IPS-18c (cell line): Measurements from ENCODE around the gene EREG.
"Not testable (repeated sequence)": the region's sequence is repeated elsewhere in the genome, so short reads cannot be mapped to it uniquely, and the experiment has no call there.

Experiments used
- H3K4me3 ChIP-seq: 2 replicates; pipeline ENCODE4 v1.7.0; 2013; ENCODE audit warnings: low read depth, mild to moderate bottlenecking, low read length, moderate library complexity; ENCODE audit not compliant: insufficient read depth
- H3K9me3 ChIP-seq: one replicate; pipeline ENCODE4 v1.6.1; 2013; ENCODE audit warnings: mild to moderate bottlenecking, low read length, moderate library complexity; ENCODE audit not compliant: control insufficient read depth, insufficient read depth

EREG gene

GRCh38 chr4:74335341-74336021 is 29.5 kb upstream of the EREG start:
- Histone ChIP-seq H3K9me3 (no peaks in the 10 kb centered on the region), H3K4me3 (no peak overlapping the region)

DNA sequence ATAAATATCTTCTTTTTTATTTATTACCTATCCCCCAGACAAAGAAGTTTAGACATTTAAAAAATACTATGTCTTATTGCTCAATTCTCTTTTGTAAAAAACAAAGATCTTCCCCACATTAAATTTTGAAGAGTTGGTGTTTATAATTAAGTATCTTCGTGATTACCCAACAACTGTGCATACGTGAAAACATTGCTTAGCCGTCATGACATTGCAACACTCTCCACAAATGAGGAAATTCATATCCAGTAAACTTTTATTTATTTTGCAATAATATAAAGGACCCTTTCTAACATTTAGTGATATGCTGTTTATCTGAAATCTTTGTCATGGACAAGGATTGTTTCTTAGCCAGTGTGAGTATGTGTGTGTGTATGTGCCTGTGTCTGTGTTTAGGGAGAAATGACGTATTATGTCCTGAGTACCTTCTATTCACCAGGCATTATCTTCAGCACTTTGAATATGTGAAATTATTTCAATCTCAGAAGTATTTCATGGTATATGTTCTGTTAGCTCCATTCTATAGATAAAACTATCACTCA is 26.1 kb upstream of the EREG start:
- H3K9me3 ChIP-seq = peaks cover 2% of the 10 kb centered on the region
- H3K4me3 ChIP-seq = no peak overlapping the region

- Histone ChIP-seq H3K9me3 (peaks cover 8% of the 10 kb centered on the region), H3K4me3 (no peak overlapping the region)
Measured at GRCh38 chr4:74339501-74339900, 25.4 kb upstream of the EREG start.

DNA sequence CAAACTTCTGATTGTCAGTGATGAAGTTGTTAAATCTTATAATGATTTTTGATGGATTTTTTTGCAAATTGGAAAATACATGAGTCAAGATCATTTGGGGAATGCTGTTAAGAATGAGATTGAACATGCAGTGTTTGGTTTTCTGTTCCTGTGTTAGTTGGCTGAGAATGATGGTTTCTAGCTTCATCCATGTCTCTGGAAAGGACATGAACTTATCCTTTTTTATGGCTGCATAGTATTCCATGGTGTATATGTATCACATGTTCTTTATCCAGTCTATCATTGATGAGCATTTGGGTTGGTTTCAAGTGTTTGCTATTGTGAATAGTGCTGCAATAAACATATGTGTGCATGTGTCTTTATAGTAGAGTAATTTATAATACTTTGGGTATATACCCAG is 24.5 kb upstream of the EREG start:
- H3K9me3 ChIP-seq, H3K4me3 ChIP-seq: not testable (repeated sequence)

- Histone ChIP-seq H3K9me3 (peaks cover 8% of the 10 kb centered on the region), H3K4me3 (no peak overlapping the region)
Measured at GRCh38 chr4:74344031-74344430, 20.9 kb upstream of the EREG start.

DNA sequence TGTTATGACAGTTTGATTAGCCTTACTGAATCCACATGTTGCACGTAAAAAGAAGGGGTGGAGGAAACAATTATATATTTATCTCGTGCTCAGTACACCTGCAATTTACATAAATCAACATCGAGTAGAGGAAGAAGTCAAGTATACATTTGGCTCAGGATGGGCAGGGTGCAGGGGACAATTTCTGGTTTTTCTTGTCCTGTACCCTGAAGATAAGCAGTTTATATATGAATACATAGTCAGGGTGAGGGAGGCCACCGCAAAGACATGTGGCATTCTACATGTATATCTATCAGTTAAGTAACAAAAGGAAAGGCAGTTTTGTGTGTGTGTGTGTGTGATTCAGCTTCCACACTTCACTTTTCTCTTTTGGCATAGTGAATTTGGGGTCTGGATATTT is 11.1 kb upstream of the EREG start:
- Histone ChIP-seq H3K4me3 (no peak overlapping the region), H3K9me3 (no peaks in the 10 kb centered on the region)

DNA sequence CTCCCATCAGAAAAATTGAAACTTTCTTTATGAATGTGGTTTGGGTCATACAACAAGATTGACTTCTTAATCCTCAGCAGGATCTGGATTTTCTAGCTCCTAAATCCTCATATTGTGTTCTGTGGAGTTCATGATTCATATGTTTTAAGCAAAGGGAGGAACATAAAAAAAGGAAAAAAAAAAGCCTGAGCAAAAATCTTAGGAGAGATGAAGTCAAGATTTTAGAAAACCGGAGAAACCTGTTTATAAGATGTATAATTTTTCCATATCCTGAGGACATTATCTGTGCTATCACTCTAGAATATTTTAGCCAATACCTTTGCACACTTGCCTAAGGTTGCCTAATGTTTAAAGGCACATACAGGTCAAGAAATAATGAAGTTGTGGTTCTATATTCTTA is 7.0 kb upstream of the EREG start:
- H3K4me3 ChIP-seq = no peak overlapping the region
- H3K9me3 ChIP-seq = no peaks in the 10 kb centered on the region

DNA sequence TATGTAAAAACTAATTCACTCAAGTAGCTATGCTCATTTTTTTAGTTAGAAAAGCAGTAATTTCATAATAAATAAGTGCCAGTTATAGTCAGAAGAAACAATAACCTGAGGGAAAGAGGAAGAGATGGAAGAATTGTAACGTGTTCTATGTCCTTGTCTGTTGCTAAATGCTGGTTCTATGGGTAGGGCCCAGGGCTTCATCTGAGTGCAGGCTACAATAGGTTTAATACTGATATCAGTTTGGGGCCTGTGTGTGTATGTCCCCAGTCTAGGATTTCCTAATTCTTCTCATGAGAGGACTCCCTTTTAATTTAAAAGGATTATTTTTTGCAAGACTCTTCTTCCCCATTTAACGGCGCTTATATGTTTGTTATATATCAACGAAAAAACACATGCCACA is 3.3 kb upstream of the EREG start:
- Histone ChIP-seq H3K4me3 (no peak overlapping the region), H3K9me3 (no peaks in the 10 kb centered on the region)

DNA sequence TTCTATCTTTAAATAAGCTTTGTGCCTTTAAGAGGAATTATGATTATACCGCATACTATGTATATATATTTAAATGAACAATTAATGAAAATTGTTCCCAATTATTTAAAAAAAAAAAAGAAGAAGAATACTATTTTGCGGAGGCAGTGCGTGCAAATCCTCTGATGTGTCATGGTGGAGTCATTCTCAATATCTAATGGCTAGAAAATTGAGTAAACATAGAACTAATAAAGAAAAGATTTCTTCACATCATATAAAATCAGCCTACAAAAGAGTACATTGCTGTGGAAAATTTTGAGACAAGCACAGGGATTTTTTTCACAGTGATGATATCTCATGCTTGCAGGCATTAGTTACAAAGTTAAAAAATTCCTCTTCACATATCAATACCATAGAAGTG is 2.6 kb upstream of the EREG start:
- no peaks in the 10 kb centered on the region for H3K9me3 ChIP-seq
- no peak overlapping the region for H3K4me3 ChIP-seq

DNA sequence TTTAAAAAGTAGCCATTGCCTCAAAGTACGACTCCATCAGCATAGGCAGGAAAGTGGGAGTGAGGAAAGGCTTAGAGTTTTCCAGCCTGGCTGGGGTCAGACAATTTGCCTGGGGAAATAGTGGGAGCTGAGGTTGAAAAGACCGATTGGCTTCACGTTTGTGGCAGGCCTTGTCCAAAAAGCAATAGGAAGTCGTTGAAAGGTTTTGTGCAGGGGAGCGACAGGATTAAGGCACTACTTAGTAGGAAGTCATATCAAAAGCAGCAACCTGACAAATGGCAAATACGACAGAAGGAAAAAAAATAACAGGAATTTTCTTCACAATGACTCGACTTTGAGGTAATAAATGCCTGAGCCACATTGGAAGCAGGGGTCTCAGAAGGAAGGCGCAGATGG is 691 bp upstream of the EREG start:
- Histone ChIP-seq H3K4me3 (peak overlapping the region; percentile 72; the same call in 1 of the 2 replicates), H3K9me3 (no peaks in the 10 kb centered on the region)

DNA sequence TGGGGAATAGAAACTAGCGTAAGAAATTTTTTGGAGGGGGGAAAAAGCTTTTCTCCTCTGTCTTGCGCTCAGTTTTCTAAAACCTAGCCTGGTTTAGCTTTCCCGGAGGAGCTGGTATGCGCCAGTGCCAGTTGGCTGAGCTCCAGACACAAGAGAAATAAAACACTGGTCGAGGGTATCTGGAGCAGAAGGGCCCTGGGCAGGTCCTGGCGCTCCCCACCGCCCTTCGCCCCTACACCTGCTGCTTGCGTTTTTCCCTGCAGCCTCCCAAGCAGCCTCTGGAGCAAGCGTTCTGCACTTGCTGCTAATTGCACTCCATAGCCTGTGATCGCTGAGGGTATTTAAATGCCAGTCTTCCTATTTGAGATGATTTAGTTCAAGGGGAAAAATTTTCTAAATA is 816 bp downstream of the EREG start:
- Histone ChIP-seq H3K4me3 (peak overlapping the region; percentile 72), H3K9me3 (no peaks in the 10 kb centered on the region)

DNA sequence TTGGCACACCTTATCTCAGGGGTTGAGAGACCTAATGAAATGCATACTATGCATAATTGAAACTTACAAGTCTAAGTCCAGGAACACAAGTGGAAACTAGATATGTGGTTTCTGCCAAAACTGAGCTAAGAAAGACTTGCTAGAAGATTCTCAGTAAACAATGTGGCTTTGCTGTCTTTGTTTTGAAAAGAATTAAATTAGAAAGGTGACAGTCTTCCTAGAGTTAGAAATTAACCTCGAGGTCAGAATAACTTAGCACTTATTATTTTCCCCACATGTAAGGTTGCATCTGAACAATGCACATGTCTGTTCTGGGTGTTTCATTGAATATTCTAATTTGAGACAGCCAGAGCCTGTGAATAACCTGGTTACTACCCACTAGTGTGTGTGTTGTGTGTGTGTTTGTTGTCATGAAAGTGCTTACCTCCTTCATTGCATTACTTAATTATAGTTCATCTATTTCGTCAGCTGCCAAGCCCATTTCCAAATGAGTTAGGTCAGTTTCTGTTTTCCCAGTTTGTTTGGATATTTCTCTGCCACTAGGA is 1.5 kb downstream of the EREG start:
- H3K9me3 ChIP-seq = no peaks in the 10 kb centered on the region
- no peak overlapping the region for H3K4me3 ChIP-seq

DNA sequence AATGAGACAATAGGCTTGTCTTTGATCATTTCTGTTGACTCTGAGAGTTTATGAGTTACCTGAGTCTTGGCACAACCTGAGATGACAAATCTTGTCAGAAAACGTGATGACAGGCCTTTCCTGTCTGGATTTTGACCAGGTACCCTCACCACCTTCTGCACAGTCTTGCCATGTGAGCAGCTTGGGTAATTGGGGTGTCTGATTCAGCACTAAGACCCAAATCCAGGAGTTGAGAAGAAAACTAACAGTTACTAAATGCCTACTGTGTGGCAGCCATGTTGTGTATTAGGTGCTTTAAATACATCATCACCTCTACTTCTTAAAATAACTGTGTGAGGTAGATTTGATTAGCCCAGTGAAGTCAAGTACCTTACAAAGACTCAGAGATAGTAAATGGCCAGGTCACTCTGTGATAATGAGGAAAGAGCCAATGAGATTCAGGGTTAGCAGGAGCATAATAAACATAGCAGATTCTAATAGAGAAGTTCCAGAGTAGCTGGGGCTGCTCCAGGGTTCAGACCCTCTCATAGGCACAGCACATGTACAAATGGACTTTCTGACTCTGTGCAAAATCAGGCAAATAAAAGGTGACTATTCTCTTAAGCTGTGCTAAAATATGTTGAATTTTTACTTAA is 2.8 kb downstream of the EREG start:
- Histone ChIP-seq H3K4me3 (no peak overlapping the region), H3K9me3 (no peaks in the 10 kb centered on the region)

DNA sequence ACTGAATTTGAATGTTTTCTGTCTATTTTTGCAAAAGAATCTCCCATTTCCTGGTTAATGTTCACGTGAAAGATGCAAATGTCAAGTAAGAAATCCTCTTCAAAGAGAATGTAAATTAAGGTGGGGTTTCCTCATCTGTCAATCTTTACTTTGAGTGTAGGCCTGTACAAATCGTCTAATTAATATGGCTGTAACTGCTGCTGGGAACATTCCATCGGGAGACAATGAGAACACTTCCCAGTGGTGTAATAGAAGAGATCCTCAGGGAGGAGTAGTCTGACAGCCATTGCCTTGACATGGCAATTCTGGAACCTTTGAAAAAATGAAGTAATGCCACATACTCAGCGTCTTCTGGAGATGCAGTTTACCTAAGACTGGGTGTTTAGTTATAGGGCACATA is 3.7 kb downstream of the EREG start:
- H3K4me3 ChIP-seq = no peak overlapping the region
- no peaks in the 10 kb centered on the region for H3K9me3 ChIP-seq

DNA sequence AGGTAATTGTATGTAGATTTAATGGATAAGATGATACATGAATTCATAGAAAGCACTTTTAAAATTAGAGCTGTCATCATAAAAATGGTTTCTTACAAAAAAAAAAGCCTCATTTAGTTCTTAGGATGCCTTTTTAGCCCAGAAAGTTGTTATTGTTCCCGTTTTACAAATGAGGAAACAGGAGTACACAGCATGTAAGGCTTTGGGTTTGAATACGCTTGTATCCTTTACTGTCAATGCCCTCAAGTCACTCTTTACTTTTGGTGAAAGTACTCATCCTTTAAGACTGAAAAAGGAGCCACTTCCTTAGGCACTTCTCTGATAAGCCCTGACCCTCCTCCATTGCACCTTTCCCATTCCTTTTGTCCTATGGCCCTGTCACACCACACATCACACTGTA is 4.9 kb downstream of the EREG start:
- Histone ChIP-seq H3K9me3 (no peaks in the 10 kb centered on the region), H3K4me3 (no peak overlapping the region)

- no peaks in the 10 kb centered on the region for H3K9me3 ChIP-seq
- no peak overlapping the region for H3K4me3 ChIP-seq
Measured at GRCh38 chr4:74370912-74371311, 6.0 kb downstream of the EREG start.

- H3K4me3 ChIP-seq = no peak overlapping the region
- no peaks in the 10 kb centered on the region for H3K9me3 ChIP-seq
Measured at GRCh38 chr4:74374128-74374527, 9.2 kb downstream of the EREG start.

DNA sequence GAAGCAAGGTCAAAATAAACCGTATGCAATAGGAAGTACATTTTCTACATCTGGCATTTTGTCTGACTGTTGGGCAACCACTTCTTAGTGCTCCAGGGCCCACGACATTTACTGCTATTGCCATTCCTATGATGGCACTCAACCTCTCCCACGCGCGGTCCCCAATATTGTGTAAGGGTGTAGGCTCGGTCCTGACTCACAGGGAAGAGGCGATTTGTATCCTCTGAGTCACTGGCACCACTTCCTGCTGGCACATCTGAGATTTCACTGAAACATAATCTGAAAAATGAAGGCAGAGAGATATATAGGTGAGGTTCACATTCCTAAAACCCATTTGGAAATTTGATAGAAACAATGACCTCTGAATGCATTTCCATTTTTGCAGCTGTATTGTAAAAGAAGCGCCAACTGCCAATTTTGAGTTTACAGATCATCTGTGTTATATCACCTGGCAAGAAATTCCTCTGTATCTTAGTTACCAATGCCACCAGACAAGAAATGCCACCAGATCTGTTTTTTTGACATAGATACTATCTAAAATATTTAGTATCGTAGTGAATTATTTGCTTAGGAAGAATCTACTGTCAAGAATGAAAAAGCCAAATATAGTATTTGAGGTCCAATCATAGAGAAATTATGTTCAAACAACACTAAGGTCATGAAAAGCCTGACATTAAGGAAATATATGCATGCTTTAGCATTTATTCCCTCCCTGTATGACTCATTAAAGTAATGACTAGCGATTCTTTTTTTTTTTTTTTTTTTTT is 9.8 kb downstream of the EREG start:
- Histone ChIP-seq H3K4me3 (no peak overlapping the region), H3K9me3 (no peaks in the 10 kb centered on the region)
